Adrenal gland (tissue), 5 donors: ENCODE data around the gene SESTD1.

ENCODE experiments used
- POLR2A ChIP-seq, 2 donors: fragments of 450-650 bp; IDR thresholded peaks; one replicate each; pipeline ENCODE4 v1.6.1; 2017; ENCODE audit warnings: antibody characterized with exemption in 2 of 2, mild to moderate bottlenecking in 2 of 2, moderate library complexity in 1 of 2
- TF ChIP-seq, protein P1 (sequence below), 6 experiments: fragments of 450-650 bp in 4 of 6; fragments of 200-600 bp in 2 of 6; sonication (generic) in 1 of 6; IDR thresholded peaks; 1 replicate in 5 of 6; 2 replicates in 1 of 6; pipeline versions ENCODE4 v1.5.1 to v1.8.0; 2016 to 2021; ENCODE audit warnings: antibody characterized with exemption in 6 of 6, mild to moderate bottlenecking in 2 of 6, moderate library complexity in 1 of 6
- donor health status: DM: no; HTN: no; CAD: no.

DNA sequence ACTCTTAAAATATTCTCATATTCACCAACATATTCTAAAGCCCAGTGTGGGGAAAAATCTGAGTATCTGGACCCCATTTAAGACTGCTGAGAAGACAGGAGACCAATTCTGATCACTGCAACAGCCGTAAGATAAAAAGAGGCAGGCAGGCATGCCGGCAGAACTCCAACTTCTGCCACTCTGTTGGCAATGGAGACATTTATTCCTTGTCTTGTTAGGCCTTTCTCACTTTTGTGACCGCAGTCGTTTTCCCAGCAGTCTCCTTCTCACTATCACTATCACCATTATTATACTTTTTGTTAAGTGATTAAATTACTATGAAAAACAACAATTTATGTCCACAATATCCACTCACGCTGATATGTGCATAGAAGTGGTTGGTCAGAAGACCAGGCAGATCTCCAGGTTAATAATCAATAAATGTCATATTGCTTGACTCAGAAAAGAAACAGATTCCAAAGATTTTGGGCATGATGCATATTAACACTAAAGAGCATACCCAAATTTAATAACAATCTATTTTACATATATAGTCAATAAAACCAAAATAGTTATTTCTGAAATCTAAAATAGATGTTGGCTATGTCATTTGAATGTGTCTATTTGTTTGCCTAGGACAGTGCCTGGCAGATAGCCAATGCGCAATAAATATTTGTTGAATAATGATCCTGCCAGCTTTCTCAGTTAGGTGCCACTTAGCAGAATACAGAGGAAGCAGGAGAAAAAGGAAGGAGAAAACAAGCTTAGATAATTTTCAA lies 38.2 kb downstream of the SESTD1 start:
- TF ChIP-seq, protein P1, sequence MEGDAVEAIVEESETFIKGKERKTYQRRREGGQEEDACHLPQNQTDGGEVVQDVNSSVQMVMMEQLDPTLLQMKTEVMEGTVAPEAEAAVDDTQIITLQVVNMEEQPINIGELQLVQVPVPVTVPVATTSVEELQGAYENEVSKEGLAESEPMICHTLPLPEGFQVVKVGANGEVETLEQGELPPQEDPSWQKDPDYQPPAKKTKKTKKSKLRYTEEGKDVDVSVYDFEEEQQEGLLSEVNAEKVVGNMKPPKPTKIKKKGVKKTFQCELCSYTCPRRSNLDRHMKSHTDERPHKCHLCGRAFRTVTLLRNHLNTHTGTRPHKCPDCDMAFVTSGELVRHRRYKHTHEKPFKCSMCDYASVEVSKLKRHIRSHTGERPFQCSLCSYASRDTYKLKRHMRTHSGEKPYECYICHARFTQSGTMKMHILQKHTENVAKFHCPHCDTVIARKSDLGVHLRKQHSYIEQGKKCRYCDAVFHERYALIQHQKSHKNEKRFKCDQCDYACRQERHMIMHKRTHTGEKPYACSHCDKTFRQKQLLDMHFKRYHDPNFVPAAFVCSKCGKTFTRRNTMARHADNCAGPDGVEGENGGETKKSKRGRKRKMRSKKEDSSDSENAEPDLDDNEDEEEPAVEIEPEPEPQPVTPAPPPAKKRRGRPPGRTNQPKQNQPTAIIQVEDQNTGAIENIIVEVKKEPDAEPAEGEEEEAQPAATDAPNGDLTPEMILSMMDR (IDR thresholded peaks at IDR 0.05) = no peak
- no peak for TF ChIP-seq POLR2A (IDR thresholded peaks at IDR 0.05)
